GM04503 (cell line): ENCODE data around the gene CD55.
A peak's percentile ranks its signal among the peaks of the same experiment; 100 is the strongest.

Experiments used
- DNase-seq: peaks from one replicate; pipeline ENCODE4 v3.0.0-alpha.2; 2012; ENCODE audit warnings: low read depth

Gene CD55, protein sequence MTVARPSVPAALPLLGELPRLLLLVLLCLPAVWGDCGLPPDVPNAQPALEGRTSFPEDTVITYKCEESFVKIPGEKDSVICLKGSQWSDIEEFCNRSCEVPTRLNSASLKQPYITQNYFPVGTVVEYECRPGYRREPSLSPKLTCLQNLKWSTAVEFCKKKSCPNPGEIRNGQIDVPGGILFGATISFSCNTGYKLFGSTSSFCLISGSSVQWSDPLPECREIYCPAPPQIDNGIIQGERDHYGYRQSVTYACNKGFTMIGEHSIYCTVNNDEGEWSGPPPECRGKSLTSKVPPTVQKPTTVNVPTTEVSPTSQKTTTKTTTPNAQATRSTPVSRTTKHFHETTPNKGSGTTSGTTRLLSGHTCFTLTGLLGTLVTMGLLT

DNA sequence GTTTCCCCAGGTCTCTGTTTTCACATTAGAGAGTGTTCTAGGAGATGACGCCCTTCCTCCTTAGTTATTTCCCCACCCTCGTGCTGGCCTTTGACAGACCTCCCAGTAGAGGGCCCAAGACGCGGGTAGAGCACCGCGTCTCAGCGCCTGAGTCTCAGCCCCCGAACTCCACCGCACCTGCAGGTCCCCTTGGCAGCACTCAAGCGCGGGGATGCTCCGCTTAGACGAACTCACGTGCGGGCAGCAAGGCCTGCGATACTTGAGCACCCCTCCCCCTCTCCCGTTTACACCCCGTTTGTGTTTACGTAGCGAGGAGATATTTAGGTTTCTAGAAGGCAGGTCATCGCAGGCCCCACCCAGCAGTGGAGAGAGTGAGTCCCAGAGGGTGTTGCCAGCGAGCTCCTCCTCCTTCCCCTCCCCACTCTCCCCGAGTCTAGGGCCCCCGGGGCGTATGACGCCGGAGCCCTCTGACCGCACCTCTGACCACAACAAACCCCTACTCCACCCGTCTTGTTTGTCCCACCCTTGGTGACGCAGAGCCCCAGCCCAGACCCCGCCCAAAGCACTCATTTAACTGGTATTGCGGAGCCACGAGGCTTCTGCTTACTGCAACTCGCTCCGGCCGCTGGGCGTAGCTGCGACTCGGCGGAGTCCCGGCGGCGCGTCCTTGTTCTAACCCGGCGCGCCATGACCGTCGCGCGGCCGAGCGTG is at the start of gene CD55:
TSS of gene CD55 (plus strand) at position 600 of the 711 bp plus-strand sequence. CDS start at position 688, 88 bp downstream.
- peak; percentile 73 for DNase-seq

DNA sequence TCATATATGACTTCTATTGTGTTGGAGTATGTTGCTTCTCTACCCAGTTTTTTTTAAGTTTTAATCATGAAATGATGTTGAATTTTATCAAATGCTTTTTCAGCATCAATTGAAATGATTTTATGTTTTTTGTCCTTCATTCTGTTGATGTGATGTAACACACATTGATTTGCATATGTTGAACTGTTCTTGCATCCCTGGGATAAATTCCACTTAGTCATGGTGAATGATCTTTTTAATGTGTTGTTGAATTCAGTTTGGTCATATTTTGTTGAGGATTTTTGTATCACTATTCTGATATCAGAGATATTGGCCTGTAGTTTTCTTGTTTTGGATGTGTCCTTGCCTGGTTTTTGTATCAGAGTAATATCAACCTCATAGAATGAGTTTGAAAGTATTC is 46.6 kb upstream of the CD55 start:
- DNase-seq = no peak

DNA sequence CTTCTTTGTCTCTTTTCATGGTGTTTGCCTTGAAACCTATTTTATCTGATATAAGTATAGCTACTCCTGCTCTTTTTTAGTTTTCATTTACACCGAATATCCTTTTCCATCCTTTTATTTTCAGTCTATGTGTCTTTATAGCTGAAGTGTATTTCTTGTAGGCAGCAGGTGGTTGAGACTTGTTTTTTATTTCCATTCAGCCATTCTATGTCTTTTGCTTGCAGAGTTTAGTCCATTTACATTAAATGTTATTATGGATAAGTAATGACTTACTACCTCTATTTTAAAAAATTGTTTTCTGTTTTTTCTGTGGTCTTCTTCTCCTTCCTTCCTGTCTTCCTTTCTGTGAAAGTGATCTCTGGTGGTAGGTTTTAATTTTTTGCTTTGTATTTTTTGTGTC is 45.0 kb upstream of the CD55 start:
- no peak for DNase-seq

DNA sequence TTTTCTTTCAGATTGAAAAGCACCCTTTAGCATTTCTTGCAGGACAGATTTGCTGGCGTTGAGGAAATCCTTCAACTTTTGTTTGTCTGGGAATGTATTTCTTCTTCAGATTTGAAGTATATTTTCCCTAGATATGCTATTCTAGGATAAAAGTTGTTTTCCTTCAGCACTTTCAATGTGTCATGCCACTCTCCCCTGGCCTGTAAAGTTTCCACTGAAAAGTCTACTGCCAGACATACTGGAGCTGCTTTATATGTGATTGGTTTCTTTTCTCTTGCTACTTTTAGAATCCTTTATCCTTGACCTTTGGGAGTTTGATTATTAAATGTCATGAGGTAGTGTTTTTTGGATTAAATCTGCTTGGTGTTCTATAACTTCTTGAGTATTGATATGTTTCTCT is 44.2 kb upstream of the CD55 start:
- no peak for DNase-seq

DNA sequence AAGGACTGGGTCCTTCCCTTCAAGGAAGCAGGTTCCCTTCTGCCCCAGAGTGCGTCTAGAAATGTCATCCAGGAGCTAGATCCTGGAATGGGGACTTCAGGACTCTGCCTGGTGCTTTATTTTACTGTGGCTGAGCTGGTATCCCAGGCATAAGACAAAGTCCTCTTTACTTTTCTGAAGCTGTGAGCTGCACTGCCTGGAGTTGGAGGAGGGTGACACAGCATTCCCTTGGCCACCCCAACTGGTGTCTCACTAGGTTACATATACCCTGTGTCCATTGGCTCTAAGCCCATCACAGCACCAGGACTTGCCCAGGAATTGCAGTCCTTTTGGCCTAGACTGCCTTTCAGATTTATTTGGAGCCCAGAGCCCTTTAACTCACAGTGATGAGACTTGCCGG is 41.8 kb upstream of the CD55 start:
- DNase-seq = no peak

DNA sequence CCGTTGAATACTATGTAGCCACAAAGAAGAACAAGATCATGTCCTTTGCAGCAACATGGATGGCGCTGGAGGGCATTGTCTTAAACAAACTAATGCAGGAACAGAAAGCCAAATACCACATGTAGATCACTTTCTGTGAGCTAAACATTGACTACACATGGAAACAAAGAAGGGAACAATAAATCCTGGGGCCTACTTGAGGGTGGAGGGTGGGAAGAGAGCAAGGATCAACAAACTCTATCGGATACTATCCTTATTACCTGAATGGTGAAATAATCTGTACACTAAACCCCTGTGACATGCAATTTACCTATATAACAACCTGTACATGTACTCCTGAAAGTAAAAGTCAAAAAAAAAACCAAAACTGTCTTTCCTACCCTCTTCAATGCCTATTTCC is 40.8 kb upstream of the CD55 start:
- no peak for DNase-seq

DNA sequence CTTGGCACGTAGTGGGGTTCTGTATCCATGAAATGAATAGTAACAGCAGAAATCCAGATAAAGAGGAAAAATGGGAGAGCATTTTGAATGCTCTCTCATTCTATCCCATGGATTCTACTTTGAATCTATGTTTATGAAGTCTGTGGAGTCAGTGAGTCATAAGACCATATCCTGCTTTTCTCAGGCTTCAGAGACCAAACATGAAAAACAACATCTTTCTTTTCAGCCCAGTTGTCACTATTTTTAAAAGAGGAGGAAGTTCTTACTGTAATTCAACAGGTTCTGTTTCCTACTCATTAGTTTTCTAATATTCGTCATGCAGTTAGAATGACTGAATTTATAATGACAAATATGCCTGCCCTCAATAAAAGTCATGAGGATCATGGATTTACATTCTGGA is 39.4 kb upstream of the CD55 start:
- DNase-seq = no peak

DNA sequence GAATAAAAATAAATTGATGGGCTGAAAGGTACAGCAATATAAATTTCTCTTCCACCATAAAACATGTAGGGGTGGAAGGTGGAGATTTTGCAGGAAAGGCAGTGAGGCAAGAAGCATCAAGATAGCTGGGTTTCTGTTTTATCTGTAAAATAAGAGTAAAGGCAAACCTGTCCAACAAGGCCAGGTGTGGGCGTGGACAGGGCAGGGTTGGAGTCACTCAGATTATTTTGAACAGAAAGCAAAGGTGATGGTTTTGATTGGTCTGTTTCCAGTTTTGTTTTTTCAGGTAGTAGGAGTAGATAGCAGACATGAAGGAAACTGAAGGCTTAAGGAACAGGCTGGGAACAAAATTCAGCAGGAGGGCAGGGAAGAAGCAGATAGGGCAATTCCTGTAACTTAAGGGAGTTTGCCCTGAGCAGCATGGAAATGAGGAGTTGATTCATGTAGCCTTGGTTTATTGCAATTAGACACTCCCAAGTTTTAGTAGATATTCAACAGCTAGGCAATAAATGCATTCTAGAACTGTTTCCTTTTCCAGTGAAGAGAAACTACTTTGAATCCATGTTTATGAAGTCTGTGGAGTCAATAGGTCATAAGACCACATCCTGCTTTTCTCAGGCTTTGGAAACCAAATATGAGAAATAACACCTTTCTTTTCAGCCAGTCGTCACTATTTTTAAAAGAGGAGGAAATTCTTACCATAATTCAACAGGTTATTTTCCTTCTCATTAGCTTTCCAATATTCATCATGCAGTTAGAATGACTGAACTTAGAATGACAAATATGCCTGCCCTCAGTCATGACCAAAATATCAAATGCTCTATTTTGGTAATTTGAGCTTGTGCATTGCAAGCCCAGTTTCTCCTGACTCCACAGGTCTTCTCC is 38.7 kb upstream of the CD55 start:
- no peak for DNase-seq

DNA sequence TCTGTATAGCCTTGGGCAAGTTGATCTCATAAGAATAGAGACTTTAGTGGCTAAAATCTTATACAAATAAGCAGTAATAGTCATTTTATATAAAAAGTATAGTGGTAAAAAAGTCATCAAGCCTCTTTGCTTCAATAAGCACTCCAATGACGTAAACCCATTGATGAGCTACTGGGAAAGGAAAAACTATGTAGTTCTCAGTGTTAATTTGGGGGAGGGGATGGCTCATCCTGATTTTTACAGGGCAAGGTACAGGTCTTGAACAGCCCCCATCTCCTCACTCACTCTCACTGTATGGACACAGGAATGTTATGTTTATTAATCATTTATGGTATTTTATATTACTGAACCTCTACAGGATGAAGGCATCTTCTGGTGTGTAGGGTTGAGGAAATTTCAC is 38.1 kb upstream of the CD55 start:
- no peak for DNase-seq

DNA sequence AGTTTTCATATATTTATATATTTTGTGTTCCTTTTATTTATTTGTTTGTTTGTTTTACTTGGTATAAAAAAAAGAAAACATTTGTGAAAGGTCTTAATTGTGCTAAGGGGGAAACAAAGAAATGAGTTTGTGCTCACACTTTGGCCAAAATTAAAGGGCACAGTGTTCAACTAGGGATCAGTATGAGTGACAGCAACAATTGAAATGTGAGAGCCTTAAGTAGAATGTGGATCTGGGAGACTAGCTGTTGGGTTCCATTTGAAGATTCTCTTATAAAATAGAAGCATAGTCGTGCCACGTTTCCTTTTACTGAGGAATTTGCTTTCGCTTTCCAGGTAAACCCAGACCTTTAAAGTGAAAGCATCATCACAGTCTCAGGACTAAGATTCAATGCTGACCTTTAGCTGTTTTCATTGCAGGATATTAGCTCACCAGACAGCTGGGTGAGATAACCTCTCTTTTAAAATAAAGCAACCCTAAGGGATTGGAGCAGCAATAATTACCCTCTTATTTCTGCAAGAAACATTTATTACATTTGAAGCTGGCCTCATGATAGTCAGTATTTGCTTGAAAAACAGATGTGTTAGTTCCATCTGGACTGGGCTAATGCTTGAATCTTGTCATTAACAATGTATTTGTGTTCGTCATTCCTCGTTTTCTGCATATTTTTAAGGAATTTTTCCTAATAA is 37.1 kb upstream of the CD55 start:
- no peak for DNase-seq

DNA sequence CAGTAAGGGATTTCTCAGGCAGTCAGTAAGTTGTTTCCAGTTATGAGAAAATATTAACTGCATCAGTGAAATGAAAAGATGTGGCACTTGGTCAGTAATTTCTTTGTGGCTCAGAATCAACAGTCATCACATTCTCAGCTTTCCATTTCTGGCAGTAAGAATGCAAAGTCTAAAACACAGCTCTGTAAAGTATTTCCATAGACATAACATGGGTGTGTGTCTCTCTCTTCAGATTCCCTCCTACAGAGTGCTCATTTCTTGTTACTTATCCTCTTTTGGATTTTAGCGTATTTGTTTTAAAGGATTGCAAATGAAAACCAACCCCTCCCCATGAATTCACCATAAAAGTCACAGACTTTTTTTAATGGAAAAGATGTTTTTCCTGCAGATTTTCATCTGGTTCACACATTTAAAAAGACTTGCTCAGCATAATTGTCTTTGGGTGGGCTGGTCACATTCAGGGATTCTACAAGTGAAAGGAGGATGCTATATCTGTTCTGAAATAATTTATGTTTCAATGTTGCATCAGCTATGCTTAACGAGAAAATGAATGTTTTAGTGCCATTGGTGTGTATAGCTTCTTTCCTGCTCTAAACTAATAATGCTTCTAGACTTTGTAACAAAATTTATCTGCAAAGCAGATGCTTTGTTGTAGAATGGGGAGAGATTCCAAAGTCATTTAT is 34.6 kb upstream of the CD55 start:
- DNase-seq = no peak

DNA sequence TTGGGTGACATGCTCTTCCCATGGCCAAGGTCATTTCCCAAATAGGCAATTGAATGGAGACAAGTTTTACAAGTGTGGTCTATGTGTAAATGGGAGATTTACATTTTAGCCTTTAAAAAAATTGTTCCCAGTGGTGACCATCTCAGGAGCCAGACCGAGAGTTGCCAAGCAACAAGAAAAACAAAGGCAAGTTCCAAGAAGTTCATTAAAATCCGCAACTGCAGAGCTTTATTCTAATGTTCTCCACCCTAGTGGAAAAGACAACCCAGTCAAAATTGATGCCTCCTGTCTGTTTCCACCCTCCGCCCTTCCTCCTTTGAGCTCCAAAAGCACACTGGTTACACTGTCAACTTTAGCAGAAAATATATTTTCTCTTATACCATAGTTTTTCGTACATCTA is 33.2 kb upstream of the CD55 start:
- no peak for DNase-seq

DNA sequence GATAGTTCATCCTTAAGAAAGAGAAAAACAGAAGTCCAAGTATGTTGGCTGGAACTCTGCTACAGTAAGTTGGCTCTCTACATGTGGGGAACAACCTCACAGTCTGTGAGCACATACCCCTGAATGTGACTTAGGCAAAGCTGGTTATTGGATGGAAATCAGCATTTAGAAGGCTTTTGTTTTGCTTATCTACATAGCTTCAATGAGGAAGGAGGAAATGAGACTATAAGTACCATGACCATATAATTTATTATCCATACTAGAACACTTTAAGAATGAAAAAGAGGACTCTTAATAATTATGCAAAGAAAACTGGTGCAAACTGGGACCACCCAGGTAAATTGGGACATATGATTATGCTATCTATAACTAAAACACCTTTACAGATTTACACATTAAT is 31.7 kb upstream of the CD55 start:
- DNase-seq = no peak

DNA sequence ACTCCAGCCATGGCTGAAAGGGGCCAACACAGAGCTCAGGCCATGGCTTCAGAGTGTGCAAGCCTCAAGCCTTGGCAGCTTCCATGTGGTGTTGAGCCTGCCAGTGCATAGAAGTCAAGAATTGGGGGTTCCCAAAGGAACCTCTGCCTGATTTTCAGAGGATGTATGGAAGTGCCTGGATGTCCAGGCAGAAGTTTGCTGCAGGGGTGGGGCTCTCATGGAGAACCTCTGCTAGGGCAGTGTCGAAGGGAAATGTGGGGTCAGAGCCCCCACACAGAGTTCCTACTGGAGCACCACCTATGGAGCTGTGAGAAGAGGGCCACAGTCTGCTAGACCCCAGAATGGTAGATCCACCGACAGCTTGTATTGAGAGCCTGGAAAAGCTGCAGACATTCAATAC is 29.8 kb upstream of the CD55 start:
- DNase-seq = no peak

DNA sequence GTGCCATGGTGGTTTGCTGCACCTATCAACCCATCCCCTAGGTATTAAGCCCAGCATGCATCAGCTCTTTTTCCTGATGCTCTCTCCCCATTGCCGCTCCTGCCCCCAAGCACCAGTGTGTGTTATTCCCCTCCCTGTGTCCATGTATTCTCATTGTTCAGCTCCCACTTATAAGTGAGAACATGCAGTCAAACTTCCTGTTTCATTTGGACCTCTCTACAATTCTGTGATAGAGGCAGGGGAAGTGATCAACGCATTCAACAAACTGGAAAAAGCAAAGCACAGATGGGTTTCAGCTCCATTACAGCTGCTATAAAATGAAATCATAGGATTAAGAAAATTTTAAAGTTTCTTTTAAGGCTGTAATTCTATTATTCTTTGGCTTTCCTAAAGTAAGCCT is 23.3 kb upstream of the CD55 start:
- DNase-seq = no peak

DNA sequence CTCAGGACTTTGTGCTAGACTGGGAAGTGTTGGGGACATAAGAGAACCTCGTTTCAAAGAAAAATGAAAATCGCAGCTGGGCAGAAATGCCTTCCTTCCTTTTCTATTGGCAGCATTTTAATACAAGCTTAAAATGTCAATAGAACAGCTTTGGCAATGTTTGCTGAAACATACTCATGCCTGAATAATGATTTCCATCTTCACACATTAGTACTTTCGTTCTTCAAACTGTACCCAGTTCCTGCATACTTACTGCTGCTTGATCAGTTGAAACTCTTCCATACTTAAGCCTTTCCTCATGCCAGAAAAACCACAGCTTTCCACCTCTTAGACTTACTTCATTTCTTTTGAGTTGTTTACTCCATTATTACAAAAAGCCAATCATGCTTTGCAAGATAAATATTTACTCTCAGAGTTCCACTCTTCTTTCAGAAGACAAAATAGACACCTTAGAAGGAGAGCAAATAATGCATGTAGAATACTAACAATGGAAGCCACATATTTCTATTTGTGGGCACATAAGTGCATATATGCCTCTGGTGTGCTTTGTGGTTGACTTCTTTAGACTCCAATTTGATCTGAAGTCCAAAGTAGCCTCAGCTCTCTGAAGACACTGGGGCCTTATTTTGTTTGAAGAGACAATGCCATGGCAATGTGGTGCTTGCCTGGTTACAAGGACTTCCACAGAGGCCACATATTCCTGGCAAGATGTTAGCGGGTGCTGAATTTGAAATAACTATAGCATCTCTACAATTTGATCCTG is 22.7 kb upstream of the CD55 start:
- DNase-seq = no peak

DNA sequence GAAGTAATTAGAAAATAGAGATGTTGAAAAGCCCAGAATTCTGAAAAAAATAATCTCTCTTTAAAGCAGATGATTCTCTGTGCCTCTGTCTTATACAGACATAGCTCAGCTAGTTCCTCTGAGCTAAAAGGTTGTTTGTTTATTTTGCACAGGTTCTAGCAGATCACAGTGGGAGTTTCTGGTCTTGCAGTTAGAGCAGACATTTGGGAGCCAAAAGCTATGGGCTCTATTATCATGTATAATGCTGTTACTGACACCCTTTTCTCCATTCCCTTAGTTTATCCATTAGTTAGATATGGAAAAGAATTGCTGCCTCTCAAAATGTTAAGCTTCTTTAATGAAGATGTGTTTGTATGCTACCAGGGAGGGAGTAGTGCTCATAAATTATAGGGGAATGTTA is 20.5 kb upstream of the CD55 start:
- no peak for DNase-seq

DNA sequence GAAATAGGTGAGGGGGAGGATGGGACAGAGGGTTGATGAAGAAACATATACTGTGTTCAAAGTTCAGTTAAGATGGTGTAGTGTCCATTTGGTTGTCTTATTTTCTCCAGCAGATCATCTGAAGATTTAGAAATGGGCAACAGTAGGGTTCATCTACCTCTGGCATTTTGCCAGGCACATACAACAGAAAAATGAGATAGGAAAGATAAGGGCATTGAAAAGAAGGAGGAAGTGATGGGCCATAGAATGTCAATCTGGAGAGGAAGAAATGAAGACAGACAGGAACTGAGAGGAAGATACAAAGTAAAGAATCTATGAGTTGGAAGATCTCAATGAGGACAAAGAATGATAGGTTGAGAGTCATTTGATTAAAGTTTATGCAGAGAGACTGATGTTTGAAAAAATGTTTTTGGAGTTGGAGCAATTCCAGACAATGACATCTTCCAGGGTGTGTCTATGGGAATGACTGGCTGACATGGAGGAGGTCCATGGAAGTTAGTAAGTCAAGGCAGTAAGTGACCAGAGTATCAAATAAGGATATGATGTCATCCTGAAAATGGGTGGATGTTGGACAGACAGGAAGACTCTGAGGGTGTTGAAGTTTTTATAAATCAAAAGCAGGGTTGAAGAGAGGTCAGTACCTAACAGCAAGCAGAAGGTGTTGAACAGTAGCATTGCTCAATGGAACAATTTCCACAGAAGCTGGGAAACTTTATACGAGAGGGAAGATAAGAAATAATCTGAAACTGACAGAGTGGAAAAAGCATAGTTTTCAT is 18.7 kb upstream of the CD55 start:
- DNase-seq = no peak

DNA sequence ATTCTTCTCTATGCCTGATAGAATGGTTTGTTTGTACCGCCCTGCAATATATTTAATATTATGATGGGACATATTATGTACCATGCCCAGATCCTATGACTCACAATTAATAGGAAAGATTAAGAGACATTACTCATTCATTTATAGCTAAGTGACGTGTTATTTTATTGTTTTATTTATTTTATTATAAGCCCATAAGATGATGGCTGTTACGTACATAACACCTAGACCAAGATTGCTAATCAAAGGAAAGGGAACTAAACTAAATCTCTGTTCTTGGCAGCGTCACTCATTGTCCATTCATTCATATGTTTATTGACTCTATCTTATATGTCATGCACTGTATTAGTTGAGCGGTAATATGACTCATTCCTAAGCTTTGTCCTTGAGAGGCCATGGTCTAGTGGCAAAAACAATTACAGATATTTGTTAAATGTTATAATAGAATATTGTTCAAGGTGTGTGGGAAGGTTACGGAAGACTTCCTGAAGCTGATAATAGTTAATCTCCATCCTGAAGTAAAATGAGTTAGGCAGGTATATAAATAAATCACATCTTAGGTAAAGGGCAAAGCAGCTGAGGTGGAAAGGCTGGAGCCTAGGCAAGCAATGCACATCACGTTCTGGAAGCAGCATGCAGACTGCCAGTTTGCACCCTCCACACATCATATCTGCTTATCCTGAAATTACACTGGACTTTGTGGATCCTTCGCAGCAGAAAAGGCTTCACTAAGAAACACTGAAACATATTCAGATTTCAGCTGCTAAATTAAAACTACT is 16.6 kb upstream of the CD55 start:
- DNase-seq = no peak
